Ovary (tissue), 3 donors: ENCODE data around the gene PIAS4.

Source experiments
- CTCF ChIP-seq, 3 donors: fragments of 450-650 bp in 2 of 3; fragments of 200-600 bp in 1 of 3; IDR thresholded peaks; one replicate each; pipeline versions ENCODE4 v1.5.1 to v1.8.0; 2016 to 2022; ENCODE audit warnings: antibody characterized with exemption in 3 of 3, mild to moderate bottlenecking in 1 of 3
- EP300 ChIP-seq: sonication (generic); formaldehyde crosslinking; IDR thresholded peaks from one replicate; pipeline ENCODE4 v1.6.1; 2017; ENCODE audit warnings: antibody characterized with exemption
- POLR2A ChIP-seq: fragments of 450-650 bp; IDR thresholded peaks from one replicate; pipeline ENCODE4 v1.6.1; 2017; ENCODE audit warnings: antibody characterized with exemption, mild to moderate bottlenecking, moderate library complexity
- donor health status: DM: no; HTN: no; CAD: no.

DNA sequence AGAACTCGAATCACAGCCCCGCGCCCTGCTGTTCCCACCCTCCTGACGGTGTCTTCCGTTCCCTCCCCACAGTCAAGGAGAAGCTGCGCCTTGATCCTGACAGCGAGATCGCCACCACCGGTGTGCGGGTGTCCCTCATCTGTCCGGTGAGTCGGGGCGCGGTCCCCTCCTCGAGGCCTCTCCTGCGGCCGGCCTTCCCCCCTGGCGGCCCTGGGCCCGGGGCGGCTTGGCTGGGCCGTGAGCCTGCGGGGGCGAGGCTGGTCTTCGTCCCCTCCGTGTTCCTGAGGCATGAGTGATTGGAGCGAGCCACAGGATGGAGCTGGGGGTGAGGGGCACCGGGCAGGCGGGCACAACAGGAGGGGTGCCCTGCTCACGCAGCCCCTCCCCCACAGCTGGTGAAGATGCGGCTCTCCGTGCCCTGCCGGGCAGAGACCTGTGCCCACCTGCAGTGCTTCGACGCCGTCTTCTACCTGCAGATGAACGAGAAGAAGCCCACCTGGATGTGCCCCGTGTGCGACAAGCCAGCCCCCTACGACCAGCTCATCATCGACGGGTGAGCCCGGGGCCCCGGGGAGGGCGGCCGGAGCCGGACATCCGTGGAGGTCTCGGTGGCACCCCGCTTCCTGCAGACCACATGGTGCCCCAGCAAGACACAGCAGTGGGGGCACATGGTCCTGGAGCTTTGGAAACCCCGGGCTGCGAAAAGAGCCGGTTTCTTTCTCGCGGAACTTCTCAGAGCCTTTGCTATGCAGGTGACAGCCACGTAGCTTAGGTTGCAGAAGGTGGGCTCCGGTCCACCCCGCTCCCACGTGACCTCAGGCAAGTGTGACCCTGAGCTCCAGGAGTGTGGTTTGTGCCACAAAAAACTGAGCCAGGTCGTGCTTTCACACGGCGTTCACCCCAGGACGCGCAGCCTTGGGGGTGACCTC lies 25.8 kb downstream of the PIAS4 start:
- TF ChIP-seq CTCF (IDR thresholded peaks at IDR 0.05) (no peak), POLR2A (no peak), EP300 (no peak)
